GM06990 (cell line): ENCODE data around the gene SLAMF6.

ENCODE experiments used
- DNase-seq: peaks from one replicate; pipeline ENCODE4 v3.0.0-alpha.2; 2011; ENCODE audit not compliant: insufficient read length; ENCODE audit errors: extremely low read depth
- H3K27me3 ChIP-seq: replicated peaks from 2 replicates; pipeline ENCODE4 v1.6.0; 2011; ENCODE audit warnings: low read length; ENCODE audit not compliant: control insufficient read depth, insufficient read depth
- H3K36me3 ChIP-seq: 2 replicates; pipeline ENCODE4 v1.5.1; 2011; ENCODE audit warnings: low read length; ENCODE audit not compliant: control insufficient read depth, insufficient read depth
- H3K4me3 ChIP-seq: replicated peaks from 2 replicates; pipeline ENCODE4 v1.5.1; 2011; ENCODE audit warnings: low read depth, mild to moderate bottlenecking, control low read depth, low read length
- TF ChIP-seq, protein P1 (sequence below): IDR thresholded peaks from 2 replicates; pipeline ENCODE4 v1.5.1; 2011; ENCODE audit warnings: low read length, control low read depth, mild to moderate bottlenecking, inconsistent platforms; ENCODE audit not compliant: insufficient read depth, poor library complexity, severe bottlenecking

Gene SLAMF6

DNA sequence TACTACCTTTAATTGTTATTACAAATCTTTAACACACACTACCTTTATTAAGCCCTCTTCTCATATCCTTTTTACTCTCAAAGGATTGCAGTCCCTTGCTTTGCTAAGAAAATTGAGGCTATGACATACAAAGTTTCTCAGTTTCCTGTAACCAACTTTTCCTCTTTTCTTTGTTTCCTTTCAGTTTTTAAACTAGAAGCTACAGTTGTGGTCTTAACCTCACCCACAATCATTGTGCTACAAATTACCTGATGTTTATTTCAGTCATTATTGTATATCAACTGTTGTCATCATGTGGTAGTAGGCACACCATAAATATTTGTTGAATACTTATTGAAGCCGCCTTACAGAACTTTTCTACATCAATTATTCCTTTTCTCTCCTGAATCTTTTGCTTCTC lies 51.8 kb downstream of the SLAMF6 start:
- TF ChIP-seq, protein P1, sequence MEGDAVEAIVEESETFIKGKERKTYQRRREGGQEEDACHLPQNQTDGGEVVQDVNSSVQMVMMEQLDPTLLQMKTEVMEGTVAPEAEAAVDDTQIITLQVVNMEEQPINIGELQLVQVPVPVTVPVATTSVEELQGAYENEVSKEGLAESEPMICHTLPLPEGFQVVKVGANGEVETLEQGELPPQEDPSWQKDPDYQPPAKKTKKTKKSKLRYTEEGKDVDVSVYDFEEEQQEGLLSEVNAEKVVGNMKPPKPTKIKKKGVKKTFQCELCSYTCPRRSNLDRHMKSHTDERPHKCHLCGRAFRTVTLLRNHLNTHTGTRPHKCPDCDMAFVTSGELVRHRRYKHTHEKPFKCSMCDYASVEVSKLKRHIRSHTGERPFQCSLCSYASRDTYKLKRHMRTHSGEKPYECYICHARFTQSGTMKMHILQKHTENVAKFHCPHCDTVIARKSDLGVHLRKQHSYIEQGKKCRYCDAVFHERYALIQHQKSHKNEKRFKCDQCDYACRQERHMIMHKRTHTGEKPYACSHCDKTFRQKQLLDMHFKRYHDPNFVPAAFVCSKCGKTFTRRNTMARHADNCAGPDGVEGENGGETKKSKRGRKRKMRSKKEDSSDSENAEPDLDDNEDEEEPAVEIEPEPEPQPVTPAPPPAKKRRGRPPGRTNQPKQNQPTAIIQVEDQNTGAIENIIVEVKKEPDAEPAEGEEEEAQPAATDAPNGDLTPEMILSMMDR: no peak
- H3K36me3 ChIP-seq: no peaks in the 10 kb centered on the region
- peak; percentile 34 for DNase-seq
- no peak overlapping the region for H3K4me3 ChIP-seq
- no peaks in the 10 kb centered on the region for H3K27me3 ChIP-seq

DNA sequence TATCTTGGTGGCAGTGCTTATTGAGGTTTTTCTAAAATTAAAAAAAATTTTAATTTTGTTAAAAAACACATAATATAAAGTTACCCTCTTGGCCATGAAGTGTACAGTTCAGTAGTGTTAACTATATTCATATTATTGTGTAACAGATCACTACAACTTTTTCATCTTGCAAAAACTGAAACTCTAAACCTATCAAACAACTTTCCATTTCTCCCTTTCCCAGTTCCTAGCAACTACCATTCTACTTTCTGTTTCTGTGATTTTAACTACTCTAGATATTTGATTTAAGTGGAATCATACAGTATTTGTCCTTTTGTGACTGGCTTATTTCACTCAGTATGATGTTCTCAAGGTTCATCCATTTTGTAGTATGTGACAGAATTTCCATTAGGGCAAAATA lies 55.5 kb downstream of the SLAMF6 start:
- Histone ChIP-seq H3K27me3 (no peaks in the 10 kb centered on the region), H3K36me3 (no peaks in the 10 kb centered on the region), H3K4me3 (no peak overlapping the region)
- no peak for DNase-seq
- TF ChIP-seq, protein P1: no peak

DNA sequence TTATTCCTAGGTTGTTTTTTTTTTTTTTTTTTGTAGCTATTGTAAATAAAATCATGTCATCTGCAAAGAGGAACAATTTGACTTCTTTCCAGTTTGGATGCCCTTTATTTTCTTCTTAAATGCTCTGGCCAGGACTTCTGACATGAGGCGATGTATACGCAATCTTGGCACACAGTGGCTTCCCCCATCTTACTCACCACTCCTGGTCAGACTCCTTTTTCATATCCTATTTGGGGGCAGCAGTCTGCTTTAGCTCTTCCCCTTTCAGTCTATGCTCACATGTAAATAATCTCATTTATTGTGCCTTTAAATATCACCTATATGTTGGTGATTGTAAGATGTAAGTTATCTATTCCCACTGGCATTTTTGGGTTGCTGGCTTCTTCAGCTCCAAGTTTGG lies 56.1 kb downstream of the SLAMF6 start:
- TF ChIP-seq, protein P1: no peak
- no peaks in the 10 kb centered on the region for H3K36me3 ChIP-seq
- DNase-seq: peak; percentile 34
- no peak overlapping the region for H3K4me3 ChIP-seq
- H3K27me3 ChIP-seq: no peaks in the 10 kb centered on the region

DNA sequence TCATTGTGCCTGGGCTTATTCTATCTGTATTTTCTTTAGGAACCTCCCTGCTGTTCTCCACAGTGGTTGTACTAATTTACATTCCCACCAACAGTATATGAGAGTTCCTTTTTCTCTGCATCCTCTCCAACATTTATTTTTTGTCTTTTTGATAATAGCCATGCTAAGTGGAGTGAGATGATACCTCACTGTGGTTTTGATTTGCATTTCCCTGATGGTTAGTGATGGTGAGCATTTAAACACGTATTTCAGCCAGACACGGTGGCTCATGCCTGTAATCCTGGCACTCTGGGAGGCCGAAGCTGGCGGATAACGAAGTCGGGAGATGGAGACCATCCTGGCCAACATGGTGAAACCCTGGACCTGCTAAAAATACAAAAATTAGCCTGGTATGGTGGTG lies 57.9 kb downstream of the SLAMF6 start:
- H3K36me3 ChIP-seq: no peaks in the 10 kb centered on the region
- no peak overlapping the region for H3K4me3 ChIP-seq
- TF ChIP-seq, protein P1: no peak
- DNase-seq: peak; percentile 36
- no peaks in the 10 kb centered on the region for H3K27me3 ChIP-seq

DNA sequence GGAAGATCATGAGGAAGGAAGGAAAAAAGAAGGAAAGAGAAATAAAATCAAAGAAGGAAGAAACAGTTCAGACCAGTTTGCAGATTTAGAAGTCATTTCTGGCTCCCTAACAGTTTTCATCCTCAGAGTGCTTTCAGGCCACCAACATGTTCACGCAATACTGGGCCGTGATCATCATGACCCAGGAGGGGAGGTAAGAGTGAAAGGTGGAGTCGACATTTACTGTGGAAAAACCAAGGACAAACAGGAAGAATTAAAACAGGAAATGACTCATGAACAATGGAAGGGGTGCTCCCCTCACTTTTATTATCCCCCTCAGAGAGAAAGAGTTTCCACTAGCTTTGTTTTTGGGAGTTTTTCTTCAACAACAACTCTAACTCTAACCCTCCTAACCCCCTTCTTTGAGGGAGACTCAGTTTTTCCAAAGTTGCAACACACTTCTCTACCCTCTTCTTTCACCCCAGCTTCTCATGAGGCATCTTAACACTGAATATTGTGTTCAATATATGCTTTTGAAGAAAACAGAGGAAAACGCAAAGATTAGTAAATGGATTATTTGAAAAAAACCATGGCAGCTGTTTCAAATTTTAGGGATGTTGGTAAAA lies 62.3 kb downstream of the SLAMF6 start:
- Histone ChIP-seq H3K4me3 (no peak overlapping the region), H3K36me3 (no peaks in the 10 kb centered on the region), H3K27me3 (no peaks in the 10 kb centered on the region)
- DNase-seq: no peak
- TF ChIP-seq, protein P1: no peak

DNA sequence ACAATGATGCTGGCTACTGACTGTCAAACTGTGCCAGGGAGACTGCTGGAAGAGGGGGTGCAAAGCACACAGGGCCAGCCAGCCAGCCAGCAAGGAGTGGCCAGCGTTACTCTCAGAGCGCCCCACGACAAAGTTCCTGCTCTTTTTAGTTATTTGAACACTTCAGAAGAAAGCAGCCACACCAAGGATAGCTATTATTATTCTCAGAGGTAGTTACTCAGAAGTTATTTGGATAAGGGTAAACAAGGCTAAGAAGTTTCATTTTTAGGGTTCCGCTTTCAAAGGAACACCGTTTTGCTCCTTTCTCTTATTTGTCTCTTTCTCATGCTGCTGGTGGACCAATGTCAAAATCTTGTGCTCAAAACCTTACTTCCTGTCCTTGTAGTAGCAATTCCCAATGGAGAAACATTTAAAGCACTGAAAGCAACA lies 62.8 kb downstream of the SLAMF6 start:
- Histone ChIP-seq H3K4me3 (no peak overlapping the region), H3K27me3 (no peaks in the 10 kb centered on the region), H3K36me3 (no peaks in the 10 kb centered on the region)
- DNase-seq: peak; percentile 46
- TF ChIP-seq, protein P1: no peak
